NCI-H1048 (cell line): Measurements from ENCODE around the gene DHRS12.

ENCODE experiments used
- DNase-seq: peaks from one replicate; lab custom pipeline; 2025; lab: John Stamatoyannopoulos, UW

Gene DHRS12

GRCh38 chr13:51807041-51807440 lies 3.1 kb upstream of the DHRS12 start:
- no peak for DNase-seq

DNA sequence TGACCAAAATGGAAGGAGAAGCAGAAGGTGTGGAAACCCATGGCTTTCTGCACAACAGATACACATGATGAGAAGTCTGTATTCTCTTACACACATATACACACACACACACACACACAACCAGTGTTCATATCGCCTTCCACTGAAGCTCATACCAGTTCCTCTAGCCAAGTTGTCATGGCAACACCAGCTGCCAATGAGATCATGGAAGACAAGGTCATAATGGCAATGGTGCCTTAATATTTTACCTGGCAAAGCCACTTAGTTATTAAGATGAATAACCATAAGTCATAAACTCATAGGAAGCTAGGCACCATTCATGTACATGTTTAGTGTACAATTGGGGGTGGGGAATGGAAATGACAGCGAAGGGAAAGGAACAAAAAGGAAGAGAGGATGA lies 2.6 kb upstream of the DHRS12 start:
- no peak for DNase-seq

GRCh38 chr13:51805925-51806324 lies 2.0 kb upstream of the DHRS12 start:
- no peak for DNase-seq

- DNase-seq: no peak
These were observed 1.4 kb upstream of the DHRS12 start for GRCh38 chr13:51805313-51805712.

- no peak for DNase-seq
These were observed 571 bp upstream of the DHRS12 start for GRCh38 chr13:51804295-51805172.

DNA sequence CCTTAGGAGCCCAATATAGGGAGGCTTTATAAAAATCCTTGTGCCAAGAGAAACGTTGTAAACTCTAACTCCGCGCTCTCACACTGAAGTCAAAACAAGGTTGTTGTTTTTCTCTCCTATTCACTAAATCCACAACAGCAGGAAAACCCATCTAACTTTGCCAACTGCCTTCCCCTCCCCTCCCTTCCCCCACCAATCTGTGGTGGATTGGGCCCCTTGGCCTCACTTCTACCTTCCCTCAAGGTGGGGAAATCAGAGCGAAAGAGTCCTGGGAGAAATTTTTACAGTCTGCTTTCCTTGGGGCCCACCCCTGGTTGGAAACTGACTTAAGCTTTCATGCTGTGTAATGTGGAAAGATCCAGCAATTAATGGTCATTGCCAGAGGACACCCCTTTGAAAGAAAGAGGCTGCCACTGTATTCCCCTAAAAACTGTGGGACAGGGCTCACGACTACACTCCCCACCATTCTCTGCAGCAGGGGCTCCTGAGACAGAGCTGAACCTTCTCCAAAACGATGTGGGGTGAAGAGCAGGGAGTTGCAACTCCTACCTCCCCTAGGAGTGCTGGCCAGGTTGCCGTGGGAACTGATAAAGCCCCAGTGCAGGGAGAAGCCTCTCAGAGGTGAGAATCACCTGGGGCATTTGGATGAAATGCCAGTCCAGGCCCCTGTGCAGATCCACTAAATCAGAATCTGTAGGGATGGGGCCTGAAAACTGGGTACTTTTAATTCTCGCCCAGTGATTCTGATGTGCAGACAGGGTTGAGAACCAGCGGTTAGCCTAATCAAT lies 1.1 kb downstream of the DHRS12 start:
- DNase-seq: no peak

DNA sequence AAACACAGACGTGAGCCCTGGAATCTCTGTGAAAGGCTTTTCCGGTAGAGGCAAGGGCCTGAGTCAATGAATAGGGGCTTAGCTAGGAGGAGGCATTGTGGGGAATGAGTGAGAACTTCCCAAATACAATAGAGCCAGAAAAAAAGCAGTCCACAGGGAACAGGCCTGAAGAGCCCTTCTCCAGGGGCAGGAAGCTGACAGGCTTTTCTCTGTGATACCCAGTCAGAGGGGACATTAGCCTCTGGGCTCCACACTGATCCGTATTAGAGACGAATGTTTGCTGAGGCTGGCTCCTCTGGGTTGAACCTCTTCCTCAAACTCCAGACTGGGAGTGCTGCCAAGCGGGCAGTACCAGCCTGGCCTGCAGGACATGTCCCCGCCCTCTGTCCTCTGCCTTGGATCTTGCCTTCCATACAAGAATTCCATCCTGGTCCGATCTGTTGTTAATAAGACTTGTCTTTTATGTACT lies 2.3 kb downstream of the DHRS12 start:
- no peak for DNase-seq

DNA sequence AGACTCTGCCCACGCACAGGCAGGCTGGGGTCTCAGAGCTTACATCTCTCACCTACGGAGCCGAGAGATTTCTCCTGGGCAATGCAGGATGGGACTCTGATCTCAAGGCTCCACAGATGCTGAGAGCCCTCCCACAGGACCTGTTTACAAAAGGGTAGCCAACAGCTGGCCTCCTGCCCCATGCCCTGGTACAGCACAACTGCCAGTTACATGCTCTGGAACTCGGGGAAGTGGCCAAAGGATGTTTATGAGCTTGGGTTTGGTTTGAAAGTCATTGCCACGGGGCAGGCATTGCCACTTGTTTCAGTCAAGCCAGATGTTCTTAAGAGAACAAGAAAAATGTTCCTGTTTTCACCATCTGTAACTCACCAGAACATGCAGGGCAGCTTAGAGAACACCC lies 3.5 kb downstream of the DHRS12 start:
- DNase-seq: no peak

GRCh38 chr13:51799261-51799660 lies 4.7 kb downstream of the DHRS12 start:
- no peak for DNase-seq

DNA sequence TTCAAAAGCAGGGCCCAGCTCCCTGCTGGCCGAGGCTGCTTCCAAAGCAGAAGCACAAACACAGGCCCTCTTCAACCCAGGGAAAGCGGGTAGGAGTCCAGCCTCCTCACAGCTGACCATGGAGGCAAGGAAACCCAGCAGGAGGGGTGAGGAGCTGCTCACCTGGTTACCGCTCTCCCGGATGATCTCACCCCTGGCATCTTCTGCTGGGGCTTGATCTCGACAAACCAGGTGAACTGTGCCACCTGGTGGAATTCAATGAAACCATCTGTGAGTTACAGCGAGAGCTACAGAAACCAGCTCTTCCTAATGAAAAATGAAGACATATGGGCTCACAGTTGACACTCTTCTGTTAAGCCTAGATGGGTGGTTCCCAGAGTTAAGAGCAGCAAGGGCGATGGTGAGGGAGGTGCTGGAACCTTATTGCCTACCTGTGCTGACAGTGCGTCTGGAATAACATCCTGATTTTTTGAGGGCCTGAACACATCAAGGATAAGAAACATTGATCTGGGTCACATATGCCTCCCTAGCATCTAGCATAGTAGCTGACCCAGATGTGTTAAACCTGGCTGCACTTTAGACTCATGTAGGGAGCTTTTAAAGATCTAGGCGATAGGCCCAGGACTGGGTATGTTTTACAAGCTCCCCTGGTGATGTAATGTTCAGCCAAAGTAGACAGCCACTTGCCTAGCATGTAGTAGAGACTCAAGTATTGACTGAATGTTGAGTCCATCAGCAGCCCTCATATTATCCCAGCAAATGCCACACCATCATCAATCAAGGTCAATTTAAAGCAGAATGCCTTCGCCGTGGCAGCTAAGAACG lies 6.1 kb downstream of the DHRS12 start:
- DNase-seq: peak; percentile 23

DNA sequence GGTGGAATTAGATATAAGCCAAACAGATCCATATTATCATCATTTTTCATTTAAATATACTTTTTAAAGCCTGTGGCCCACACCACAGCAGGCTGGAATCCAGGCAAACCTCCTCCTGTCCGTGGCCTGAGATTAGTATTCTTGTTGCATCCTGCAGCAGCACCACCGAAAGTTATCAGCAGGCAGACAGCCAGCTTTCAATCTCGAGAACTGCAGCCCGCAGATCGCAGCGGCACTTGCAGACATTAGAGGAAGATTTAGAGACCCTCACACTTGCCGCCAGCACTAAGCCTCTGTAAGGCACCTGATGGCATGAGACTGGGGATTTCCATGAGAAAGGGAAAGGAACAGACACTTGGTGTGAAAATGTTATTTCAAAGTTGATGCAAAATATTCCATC lies 7.4 kb downstream of the DHRS12 start:
- DNase-seq: no peak

DNA sequence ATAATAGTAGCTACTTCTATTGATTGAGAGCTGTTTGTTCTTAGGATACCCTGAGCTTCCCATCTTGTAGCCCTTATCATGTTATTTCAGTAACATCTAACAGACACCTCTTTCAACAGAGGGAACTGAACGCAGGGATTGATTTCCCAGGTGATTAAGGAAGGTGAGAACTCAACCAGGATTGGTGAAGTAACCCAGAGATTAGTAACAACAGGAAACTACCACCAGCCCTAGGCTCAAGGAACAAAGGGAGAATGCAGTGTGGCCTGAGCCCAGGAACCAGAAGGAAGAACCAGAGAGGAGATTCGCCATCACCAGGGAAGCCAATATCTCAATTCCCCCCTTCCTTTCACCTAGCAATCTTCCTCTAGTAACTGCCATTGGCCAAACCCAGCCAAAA lies 8.5 kb downstream of the DHRS12 start:
- DNase-seq: no peak

DNA sequence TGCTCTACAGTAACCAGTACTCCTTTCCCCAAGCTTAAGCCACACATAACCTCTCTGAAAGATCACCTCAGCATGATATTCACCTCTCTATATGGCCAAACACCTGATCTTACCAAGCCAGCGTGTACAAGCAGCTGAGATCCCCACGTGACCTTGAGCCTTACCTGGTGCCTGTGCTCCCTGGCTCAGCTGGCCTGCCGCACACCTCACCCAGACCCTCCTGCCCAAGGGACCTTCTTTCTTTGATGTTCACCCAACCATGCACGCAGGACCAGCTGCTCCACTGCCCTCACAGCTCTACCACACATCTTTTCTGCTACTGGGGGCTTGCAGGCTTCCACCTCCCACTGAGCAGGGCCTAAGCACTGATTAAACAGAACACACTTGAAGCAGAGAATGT lies 9.0 kb downstream of the DHRS12 start:
- no peak for DNase-seq

DNA sequence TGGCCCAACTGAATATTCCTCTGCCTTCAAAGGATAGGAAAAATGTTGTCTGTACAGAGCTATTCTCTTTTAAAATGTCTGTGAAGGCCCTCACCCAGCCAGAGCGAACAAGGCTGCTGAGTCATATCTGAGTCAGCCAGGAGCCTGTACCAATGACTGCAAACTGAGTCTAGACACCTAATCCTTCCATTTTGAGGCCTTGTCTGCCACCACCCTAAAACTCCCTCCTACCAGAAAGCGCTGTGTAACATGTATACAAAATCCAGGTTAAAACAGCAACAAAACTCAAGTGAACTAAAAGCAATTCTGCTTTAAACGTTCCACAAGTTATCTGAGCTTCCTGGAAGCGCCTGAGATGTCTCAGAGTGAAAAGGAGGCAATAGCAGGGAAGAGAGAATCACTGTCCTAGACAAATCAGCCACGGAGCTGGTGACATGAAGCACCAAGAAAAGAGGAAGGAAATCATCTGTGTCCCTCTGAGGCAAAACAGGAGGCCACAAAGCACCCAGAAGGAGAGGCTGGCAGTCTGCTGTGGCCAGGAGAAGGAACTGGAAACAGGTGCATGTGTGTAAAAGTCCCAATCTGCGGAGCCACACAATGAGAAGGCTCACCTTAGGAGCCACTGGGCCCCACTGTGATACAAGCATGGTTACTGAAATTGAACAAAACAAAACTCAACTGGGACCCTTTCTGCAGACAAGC lies 10.2 kb downstream of the DHRS12 start:
- no peak for DNase-seq

DNA sequence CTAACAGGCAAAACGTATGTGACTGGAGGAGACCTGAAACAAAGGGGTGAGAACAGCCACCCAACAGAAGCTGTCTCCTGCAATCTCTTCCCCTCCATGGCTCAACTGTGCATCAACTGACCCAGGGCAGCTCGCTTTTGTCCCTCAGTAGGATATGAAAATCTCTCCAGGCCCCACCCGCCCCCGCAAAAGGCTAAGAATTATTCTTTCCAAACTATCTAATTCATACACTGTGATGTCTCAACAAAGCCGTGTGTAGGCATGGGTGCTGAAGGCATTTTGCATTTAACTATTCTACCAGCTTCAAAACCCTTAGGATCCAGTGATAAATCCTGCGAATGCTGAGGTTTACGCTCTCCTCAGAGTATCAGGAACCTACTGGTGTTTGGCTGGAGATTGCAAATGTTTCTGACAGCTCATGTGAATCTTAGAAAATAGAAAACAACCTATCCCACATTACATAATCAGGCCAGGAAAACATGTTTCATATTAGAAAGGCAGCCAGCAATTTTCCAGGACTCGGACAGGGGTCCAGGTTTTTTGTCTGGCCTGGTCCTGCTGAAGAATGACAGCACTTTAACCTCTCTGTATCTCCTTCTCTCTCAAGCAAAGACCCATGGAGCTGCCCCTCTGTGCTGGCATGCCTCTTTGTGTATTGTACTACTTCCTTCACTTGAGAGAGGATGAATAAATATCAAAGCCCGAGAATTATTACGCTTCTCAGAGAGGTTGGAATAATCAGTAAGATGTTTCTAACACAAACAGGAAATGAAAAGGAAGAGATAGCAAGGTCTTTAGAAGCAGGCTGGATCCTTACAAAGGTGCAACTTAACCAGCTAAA lies 17.3 kb downstream of the DHRS12 start:
- no peak for DNase-seq

DNA sequence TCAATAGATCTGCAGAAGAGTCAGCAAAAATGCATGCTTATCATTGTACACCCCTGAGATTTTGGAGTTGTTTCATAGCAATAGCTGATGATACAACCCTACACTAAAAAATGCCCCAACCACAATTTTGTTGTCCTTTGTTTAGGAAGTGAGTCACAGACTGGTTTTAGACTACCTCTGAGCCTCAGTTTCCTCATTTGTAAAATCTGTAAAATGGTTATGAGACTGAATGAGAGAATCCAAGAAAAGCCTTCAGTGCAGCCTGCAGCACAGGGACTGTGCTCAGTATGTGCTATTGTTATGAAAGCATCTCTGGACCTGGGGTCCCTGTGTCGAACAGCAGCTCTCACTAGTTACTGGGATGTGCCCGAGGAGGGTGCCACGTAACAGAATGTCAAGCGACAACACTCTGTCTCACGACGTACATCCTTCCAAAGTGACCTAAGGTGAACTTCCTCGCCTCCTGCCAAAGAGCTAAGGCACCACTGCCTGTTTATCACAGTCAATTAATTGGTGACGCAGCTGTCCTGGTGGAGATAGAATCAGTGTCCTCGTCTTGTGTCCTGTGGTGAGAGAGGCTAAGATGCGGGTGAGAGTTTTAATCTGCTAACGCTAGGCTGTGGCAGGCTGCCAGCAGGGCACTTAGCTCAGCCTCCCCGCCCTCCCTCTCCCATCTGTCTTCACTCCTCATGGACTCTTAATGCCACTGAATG lies 18.1 kb downstream of the DHRS12 start:
- DNase-seq: no peak

GRCh38 chr13:51784097-51784496 lies 19.9 kb downstream of the DHRS12 start:
- DNase-seq: no peak

- no peak for DNase-seq
These were observed 20.4 kb downstream of the DHRS12 start for GRCh38 chr13:51783428-51784094.

DNA sequence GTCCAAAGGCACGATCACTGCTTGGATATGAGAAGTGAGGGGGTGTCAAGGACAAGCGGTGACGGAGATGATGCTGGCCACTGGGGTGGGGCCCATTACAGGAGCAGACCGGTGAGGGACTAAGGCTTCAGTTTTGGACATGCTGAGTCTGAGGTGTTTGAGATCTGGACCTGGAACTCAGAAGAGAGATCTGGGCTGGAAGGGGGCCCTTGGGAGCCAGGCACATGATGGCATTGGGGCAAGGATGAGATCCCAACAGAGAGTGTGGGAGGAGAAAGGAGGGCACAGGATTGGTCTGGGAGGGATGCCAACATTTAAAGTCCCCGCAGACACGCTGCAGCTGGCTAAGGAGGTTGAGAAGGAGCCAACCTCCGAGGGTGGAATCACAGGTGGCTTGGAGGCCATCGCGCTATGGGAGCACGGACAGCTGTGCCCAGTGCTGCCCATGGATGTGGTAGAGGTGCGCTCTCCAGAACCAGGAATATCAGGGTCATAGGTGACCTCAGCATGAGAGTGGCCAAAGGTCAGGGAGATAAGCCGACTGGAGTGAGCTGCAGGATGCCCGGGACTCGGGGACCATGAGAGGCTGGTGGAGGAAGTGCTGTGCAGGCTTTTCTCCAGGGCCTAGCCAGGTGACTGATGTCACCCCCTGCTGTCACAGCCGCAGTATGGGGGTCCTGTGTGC lies 21.8 kb downstream of the DHRS12 start:
- no peak for DNase-seq
